Mucosa of gallbladder (tissue), 1 donor: ENCODE data around the gene NOCT. TPM values are rescaled to one million over a fixed set of nuclear protein-coding genes. Genes with fewer than 3 reads are reported as not detected.
A peak's percentile ranks its signal among the peaks of the same experiment; 100 is the strongest.
"Not testable (repeated sequence)": the region's sequence is repeated elsewhere in the genome, so short reads cannot be mapped to it uniquely, and the experiment has no call there.

Experiments
- DNase-seq: peaks from one replicate; pipeline ENCODE4 v3.0.0-alpha.2; 2020; ENCODE audit warnings: low spot score
- total RNA-seq: library from RNA; stranded (reverse); gene quantifications from one replicate; pipeline ENCODE4 v1.2.1, GENCODE V29; 2021
- donor health status: DM: no; HTN: no; CAD: no.

NOCT gene
- total RNA-seq, 1 donor from 2014 or later = 3.8 TPM

GRCh38 chr4:139009702-139010101, 5.9 kb upstream of the NOCT start:
- DNase-seq = no peak

- peak; percentile 58 for DNase-seq
These were observed 4.2 kb upstream of the NOCT start for GRCh38 chr4:139011225-139011950.

GRCh38 chr4:139014371-139015268, 961 bp upstream of the NOCT start:
- DNase-seq = peak; percentile 33

GRCh38 chr4:139015948-139016471, 429 bp downstream of the NOCT start:
- DNase-seq = peak; percentile 20

GRCh38 chr4:139017861-139018260, 2.3 kb downstream of the NOCT start:
- no peak for DNase-seq

GRCh38 chr4:139018501-139018900, 2.9 kb downstream of the NOCT start:
- no peak for DNase-seq

- no peak for DNase-seq
These were observed 3.6 kb downstream of the NOCT start for GRCh38 chr4:139018971-139019758.

GRCh38 chr4:139020384-139020783, 4.8 kb downstream of the NOCT start:
- DNase-seq = no peak

- DNase-seq = not testable (repeated sequence)
These were observed 5.5 kb downstream of the NOCT start for GRCh38 chr4:139021071-139021470.

GRCh38 chr4:139022835-139023234, 7.3 kb downstream of the NOCT start:
- no peak for DNase-seq

GRCh38 chr4:139024686-139025085, 9.1 kb downstream of the NOCT start:
- DNase-seq = no peak

- no peak for DNase-seq
These were observed 10.3 kb downstream of the NOCT start for GRCh38 chr4:139025841-139026240.

GRCh38 chr4:139027776-139028175, 12.2 kb downstream of the NOCT start:
- no peak for DNase-seq

GRCh38 chr4:139028191-139028661, 12.6 kb downstream of the NOCT start:
- no peak for DNase-seq

GRCh38 chr4:139029866-139030363, 14.3 kb downstream of the NOCT start:
- DNase-seq = not testable (repeated sequence)

GRCh38 chr4:139030614-139031235, 15.1 kb downstream of the NOCT start:
- DNase-seq = peak; percentile 77

- DNase-seq = no peak
These were observed 20.1 kb downstream of the NOCT start for GRCh38 chr4:139035650-139036049.

GRCh38 chr4:139036885-139037284, 21.3 kb downstream of the NOCT start:
- DNase-seq = no peak

- DNase-seq = no peak
These were observed 23.4 kb downstream of the NOCT start for GRCh38 chr4:139038874-139039443.

- DNase-seq = peak; percentile 22
These were observed 27.4 kb downstream of the NOCT start for GRCh38 chr4:139042981-139043460.
